ENCODE results near the gene GRIN2A.
"Not testable (repeated sequence)": the region's sequence is repeated elsewhere in the genome, so short reads cannot be mapped to it uniquely, and the experiment has no call there.

The GRIN2A gene

GRCh38 chr16:9898555-9898954 is 283.7 kb downstream of the GRIN2A start:
- no peak for DNase-seq
- no peak for TF ChIP-seq POLR2A (IDR thresholded peaks at IDR 0.05; ENCODE audit: low read length)
- no peak for TF ChIP-seq GATA1 (IDR thresholded peaks at IDR 0.05; ENCODE audit: low read depth, low read length)

- TF ChIP-seq POLR2A (IDR thresholded peaks at IDR 0.05; ENCODE audit: low read length), result no peak
- TF ChIP-seq GATA1 (IDR thresholded peaks at IDR 0.05; ENCODE audit: low read depth, low read length), result no peak
- DNase-seq, result no peak
Measured at GRCh38 chr16:9898124-9898523, 284.1 kb downstream of the GRIN2A start.

- no peak for TF ChIP-seq GATA1 (IDR thresholded peaks at IDR 0.05; ENCODE audit: low read depth, low read length)
- no peak for TF ChIP-seq POLR2A (IDR thresholded peaks at IDR 0.05; ENCODE audit: low read length)
- no peak for DNase-seq
Measured at GRCh38 chr16:9895817-9896216, 286.4 kb downstream of the GRIN2A start.

GRCh38 chr16:9885876-9886275 is 296.4 kb downstream of the GRIN2A start:
- TF ChIP-seq GATA1 (IDR thresholded peaks at IDR 0.05; ENCODE audit: low read depth, low read length) (no peak), POLR2A (IDR thresholded peaks at IDR 0.05; ENCODE audit: low read length) (no peak)
- DNase-seq, result no peak

GRCh38 chr16:9885467-9885866 is 296.8 kb downstream of the GRIN2A start:
- TF ChIP-seq POLR2A (IDR thresholded peaks at IDR 0.05; ENCODE audit: low read length) (no peak), GATA1 (IDR thresholded peaks at IDR 0.05; ENCODE audit: low read depth, low read length) (no peak)
- DNase-seq, result no peak

GRCh38 chr16:9875981-9876380 is 306.2 kb downstream of the GRIN2A start:
- not testable (repeated sequence) for DNase-seq

- no peak for DNase-seq
Measured at GRCh38 chr16:9874219-9874618, 308.0 kb downstream of the GRIN2A start.

GRCh38 chr16:9870962-9871361 is 311.3 kb downstream of the GRIN2A start:
- no peak for DNase-seq
- TF ChIP-seq GATA1 (IDR thresholded peaks at IDR 0.05; ENCODE audit: low read depth, low read length), result no peak
- TF ChIP-seq POLR2A (IDR thresholded peaks at IDR 0.05; ENCODE audit: low read length), result no peak

More at GRCh38 chr16:9874219-9874618, 308.0 kb downstream of the GRIN2A start:
- TF ChIP-seq GATA1 (IDR thresholded peaks at IDR 0.05; ENCODE audit: low read depth, low read length), result no peak
- TF ChIP-seq POLR2A (IDR thresholded peaks at IDR 0.05; ENCODE audit: low read length), result no peak

- DNase-seq, result no peak
- no peak for TF ChIP-seq POLR2A (IDR thresholded peaks at IDR 0.05; ENCODE audit: low read length)
- TF ChIP-seq GATA1 (IDR thresholded peaks at IDR 0.05; ENCODE audit: low read depth, low read length), result no peak
Measured at GRCh38 chr16:9869776-9870175, 312.5 kb downstream of the GRIN2A start.

GRCh38 chr16:9868606-9869149 is 313.6 kb downstream of the GRIN2A start:
- DNase-seq, result no peak
- no peak for TF ChIP-seq GATA1 (IDR thresholded peaks at IDR 0.05; ENCODE audit: low read depth, low read length)
- no peak for TF ChIP-seq POLR2A (IDR thresholded peaks at IDR 0.05; ENCODE audit: low read length)

- TF ChIP-seq POLR2A (IDR thresholded peaks at IDR 0.05; ENCODE audit: low read length) (no peak), GATA1 (IDR thresholded peaks at IDR 0.05; ENCODE audit: low read depth, low read length) (no peak)
Measured at GRCh38 chr16:9867176-9867575, 315.1 kb downstream of the GRIN2A start.

GRCh38 chr16:9864461-9864860 is 317.8 kb downstream of the GRIN2A start:
- TF ChIP-seq GATA1 (IDR thresholded peaks at IDR 0.05; ENCODE audit: low read depth, low read length) (no peak), POLR2A (IDR thresholded peaks at IDR 0.05; ENCODE audit: low read length) (no peak)
- DNase-seq, result no peak

More at GRCh38 chr16:9867176-9867575, 315.1 kb downstream of the GRIN2A start:
- DNase-seq, result no peak

GRCh38 chr16:9862327-9862726 is 319.9 kb downstream of the GRIN2A start:
- no peak for DNase-seq
- TF ChIP-seq POLR2A (IDR thresholded peaks at IDR 0.05; ENCODE audit: low read length) (no peak), GATA1 (IDR thresholded peaks at IDR 0.05; ENCODE audit: low read depth, low read length) (no peak)

GRCh38 chr16:9860876-9861275 is 321.4 kb downstream of the GRIN2A start:
- DNase-seq, result no peak
- no peak for TF ChIP-seq GATA1 (IDR thresholded peaks at IDR 0.05; ENCODE audit: low read depth, low read length)
- no peak for TF ChIP-seq POLR2A (IDR thresholded peaks at IDR 0.05; ENCODE audit: low read length)

GRCh38 chr16:9859701-9860327 is 322.4 kb downstream of the GRIN2A start:
- no peak for DNase-seq
- TF ChIP-seq POLR2A (IDR thresholded peaks at IDR 0.05; ENCODE audit: low read length), result no peak
- no peak for TF ChIP-seq GATA1 (IDR thresholded peaks at IDR 0.05; ENCODE audit: low read depth, low read length)

Data from erythroblast (primary cell).